Fibroblast of lung (primary cell): ENCODE results near the gene TMC6.

Experiments used
- CTCF ChIP-seq, 2 donors: IDR thresholded peaks in 1 of 2; conservative IDR thresholded peaks in 1 of 2; 1 replicate in 1 of 2; 2 replicates in 1 of 2; pipeline ENCODE4 v1.5.1; 2011 to 2012; ENCODE audit warnings: low read length in 2 of 2, control low read depth in 1 of 2, inconsistent platforms in 1 of 2, low read depth in 1 of 2, mild to moderate bottlenecking in 1 of 2
- EZH2 ChIP-seq: IDR thresholded peaks from 2 replicates; pipeline ENCODE4 v1.5.1; 2012; ENCODE audit warnings: low read length, control low read depth, mild to moderate bottlenecking; ENCODE audit errors: missing control alignments

GRCh38 chr17:78088529-78088928 lies 40.0 kb downstream of the TMC6 start:
- TF ChIP-seq CTCF (conservative IDR thresholded peaks at IDR 0.05 in 1 of 2, IDR thresholded peaks at IDR 0.05 in 1 of 2; ENCODE audit: low read depth in 1 of 2, low read length in 2 of 2) (no peak), EZH2 (no peak)
